Ascending aorta (tissue), 2 donors: ENCODE measurements around the gene IL32. TPM values are rescaled to one million over a fixed set of nuclear protein-coding genes. Genes with fewer than 3 reads are reported as not detected.
A peak's percentile ranks its signal among the peaks of the same experiment; 100 is the strongest.

Experiments
- DNase-seq, 2 donors: peaks; one replicate each; pipeline ENCODE4 v3.0.0-alpha.2; 2019; ENCODE audit warnings: low spot score in 2 of 2
- H3K27ac ChIP-seq, 2 donors: fragments of 200-600 bp; sonication (generic); one replicate each; pipeline ENCODE4 v1.5.1; 2016 to 2017; ENCODE audit warnings: mild to moderate bottlenecking in 1 of 2
- H3K27me3 ChIP-seq: fragments of 200-600 bp; sonication (generic); one replicate; pipeline ENCODE4 v1.5.1; 2017
- H3K36me3 ChIP-seq, 2 donors: fragments of 200-600 bp; sonication (generic); one replicate each; pipeline ENCODE4 v1.5.1; 2016
- H3K4me1 ChIP-seq, 2 donors: fragments of 200-600 bp; sonication (generic); one replicate each; pipeline ENCODE4 v1.5.1; 2016 to 2017; ENCODE audit warnings: mild to moderate bottlenecking in 1 of 2
- H3K4me3 ChIP-seq, 2 donors: fragments of 200-600 bp; sonication (generic); one replicate each; pipeline ENCODE4 v1.5.1; 2016 to 2017; ENCODE audit warnings: mild to moderate bottlenecking in 1 of 2
- H3K9me3 ChIP-seq, 2 donors: fragments of 200-600 bp; sonication (generic); one replicate each; pipeline ENCODE4 v1.5.1; 2016
- intact Hi-C: fragments of 100-400 bp; cut with DNase I; formaldehyde crosslinking; loops from one replicate; pipeline ENCODE4 v1.15.1; 2023
- total RNA-seq: library from RNA; depleted of rRNA; stranded (reverse); fragments of >200 nt; gene quantifications from one replicate; pipeline ENCODE4 v1.1.0, GENCODE V29; 2016
- TF ChIP-seq, protein P1 (sequence below), 3 experiments: fragments of 200-600 bp in 2 of 3; fragments of 450-650 bp in 1 of 3; sonication (generic) in 2 of 3; IDR thresholded peaks; one replicate each; pipeline ENCODE4 v1.5.1; 2016 to 2019; ENCODE audit warnings: antibody characterized with exemption in 3 of 3, mild to moderate bottlenecking in 1 of 3, moderate library complexity in 1 of 3

The IL32 gene, protein sequence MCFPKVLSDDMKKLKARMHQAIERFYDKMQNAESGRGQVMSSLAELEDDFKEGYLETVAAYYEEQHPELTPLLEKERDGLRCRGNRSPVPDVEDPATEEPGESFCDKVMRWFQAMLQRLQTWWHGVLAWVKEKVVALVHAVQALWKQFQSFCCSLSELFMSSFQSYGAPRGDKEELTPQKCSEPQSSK
- 139 TPM for total RNA-seq

DNA sequence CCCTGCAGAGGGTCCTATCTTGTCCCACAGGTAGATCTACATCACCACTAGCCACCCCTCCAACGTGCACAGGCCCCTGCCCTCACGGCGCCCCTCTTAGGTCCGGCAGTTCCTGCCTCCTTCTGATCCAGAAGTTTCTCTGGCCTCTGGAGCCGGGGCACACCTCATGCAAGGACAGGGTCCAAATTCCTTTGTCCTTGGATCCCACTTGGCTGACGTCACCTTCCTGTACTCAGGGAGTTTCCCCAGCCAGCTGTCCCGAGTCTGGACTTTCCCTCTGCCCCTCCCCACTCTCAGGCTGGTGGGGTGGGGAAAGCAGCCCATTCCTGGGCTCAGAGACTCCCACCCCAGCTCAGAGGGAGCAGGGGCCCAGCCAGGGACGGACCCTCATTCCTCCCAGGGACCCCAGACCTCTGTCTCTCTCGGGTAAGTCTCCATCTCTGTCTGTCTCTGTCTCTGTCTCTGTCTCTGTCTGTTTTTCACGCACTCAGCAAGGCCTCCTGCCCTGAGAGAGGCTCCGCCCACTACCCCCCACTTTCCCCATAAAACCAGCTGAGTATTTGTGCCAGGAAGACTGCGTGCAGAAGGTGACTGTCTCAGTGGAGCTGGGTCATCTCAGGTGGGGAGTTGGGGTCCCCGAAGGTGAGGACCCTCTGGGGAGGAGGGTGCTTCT, at the start of gene IL32:
TSS of gene IL32 (plus strand) at position 572 of the 673 bp plus-strand sequence. CDS start 172 bp downstream, outside the sequence.
- peak in 1 of 2 donors; percentile 83 for DNase-seq
- Histone ChIP-seq H3K9me3 (no peaks in the 10 kb centered on the region), H3K4me3 (peak within 1 kb of the TSS in 1 of 2 donors; percentile 45), H3K4me1 (peaks cover 0 to 5% of the 10 kb centered on the region in 2 donors), H3K27ac (peak within 1 kb of the TSS; percentile 19 to 29), H3K36me3 (no peaks in the 10 kb centered on the region), H3K27me3 (no peaks in the 10 kb centered on the region)
- TF ChIP-seq, protein P1, sequence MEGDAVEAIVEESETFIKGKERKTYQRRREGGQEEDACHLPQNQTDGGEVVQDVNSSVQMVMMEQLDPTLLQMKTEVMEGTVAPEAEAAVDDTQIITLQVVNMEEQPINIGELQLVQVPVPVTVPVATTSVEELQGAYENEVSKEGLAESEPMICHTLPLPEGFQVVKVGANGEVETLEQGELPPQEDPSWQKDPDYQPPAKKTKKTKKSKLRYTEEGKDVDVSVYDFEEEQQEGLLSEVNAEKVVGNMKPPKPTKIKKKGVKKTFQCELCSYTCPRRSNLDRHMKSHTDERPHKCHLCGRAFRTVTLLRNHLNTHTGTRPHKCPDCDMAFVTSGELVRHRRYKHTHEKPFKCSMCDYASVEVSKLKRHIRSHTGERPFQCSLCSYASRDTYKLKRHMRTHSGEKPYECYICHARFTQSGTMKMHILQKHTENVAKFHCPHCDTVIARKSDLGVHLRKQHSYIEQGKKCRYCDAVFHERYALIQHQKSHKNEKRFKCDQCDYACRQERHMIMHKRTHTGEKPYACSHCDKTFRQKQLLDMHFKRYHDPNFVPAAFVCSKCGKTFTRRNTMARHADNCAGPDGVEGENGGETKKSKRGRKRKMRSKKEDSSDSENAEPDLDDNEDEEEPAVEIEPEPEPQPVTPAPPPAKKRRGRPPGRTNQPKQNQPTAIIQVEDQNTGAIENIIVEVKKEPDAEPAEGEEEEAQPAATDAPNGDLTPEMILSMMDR (IDR thresholded peaks at IDR 0.05), result no peak
- intact Hi-C loops, result no loop called here

DNA sequence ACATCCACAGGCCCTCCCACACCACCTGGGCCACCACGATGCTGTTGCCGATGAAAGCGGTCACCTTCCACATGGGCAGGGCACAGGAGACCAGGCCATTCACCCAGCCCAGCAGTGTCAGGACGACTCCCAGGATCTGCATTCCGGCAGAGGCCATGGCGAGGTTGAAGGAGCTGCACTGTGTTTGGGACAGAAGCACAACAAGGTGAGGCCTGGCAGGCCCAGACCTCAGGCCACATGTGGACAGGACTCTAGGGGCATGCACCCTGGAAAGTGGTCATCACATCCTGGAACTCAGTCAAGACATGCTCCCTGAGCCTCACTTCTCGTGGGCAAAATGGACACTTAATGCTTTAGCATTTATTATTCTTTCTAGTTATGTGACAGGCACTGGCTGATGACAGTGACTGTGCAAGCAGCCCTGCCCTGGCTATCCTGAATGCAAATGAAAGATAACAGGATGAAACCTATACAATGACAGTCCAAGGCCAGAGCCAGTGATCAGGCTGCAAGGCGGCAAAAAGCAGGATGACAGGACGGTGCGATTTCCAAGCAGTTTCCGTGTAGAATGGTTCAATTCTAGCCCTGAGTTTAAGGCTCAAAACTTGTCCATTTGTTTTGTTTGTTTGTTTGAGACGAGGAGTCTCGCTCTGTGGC, 49.4 kb upstream of the IL32 start:
- Histone ChIP-seq H3K36me3 (no peaks in the 10 kb centered on the region), H3K4me1 (peaks cover 0 to 9% of the 10 kb centered on the region in 2 donors), H3K27me3 (peaks cover 23% of the 10 kb centered on the region), H3K27ac (no peak overlapping the region), H3K9me3 (no peaks in the 10 kb centered on the region), H3K4me3 (no peak overlapping the region)
- intact Hi-C loops, result no loop called here
- TF ChIP-seq, protein P1 (IDR thresholded peaks at IDR 0.05), result no peak
- no peak for DNase-seq

DNA sequence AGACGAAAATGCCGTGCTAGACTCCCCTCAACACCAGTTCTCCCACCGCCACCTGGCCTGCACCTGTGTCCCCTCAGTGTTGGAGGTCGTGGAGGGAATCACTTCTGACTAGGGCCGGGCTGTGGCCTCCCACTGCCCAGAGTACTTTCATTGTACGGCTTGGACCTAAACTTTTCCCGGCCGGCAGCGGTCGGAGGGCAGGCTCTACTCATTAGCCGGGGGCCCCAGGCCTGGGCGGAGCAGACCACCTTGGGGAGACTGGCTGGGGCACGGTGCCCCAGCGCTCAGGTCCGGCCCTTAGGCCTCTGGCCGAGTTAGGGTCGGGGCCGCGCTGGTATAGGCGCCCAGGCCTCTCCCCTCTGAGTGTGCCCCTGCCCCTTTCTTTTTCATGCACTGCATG, 48.1 kb upstream of the IL32 start:
- TF ChIP-seq, protein P1 (IDR thresholded peaks at IDR 0.05), result no peak
- no peak overlapping the region for H3K4me3 ChIP-seq
- H3K27me3 ChIP-seq, result peaks cover 20% of the 10 kb centered on the region
- H3K9me3 ChIP-seq, result no peaks in the 10 kb centered on the region
- H3K4me1 ChIP-seq, result peaks cover 0 to 13% of the 10 kb centered on the region in 2 donors
- no peak overlapping the region for H3K27ac ChIP-seq
- DNase-seq, result no peak
- intact Hi-C loops, result no loop called here
- H3K36me3 ChIP-seq, result no peaks in the 10 kb centered on the region

DNA sequence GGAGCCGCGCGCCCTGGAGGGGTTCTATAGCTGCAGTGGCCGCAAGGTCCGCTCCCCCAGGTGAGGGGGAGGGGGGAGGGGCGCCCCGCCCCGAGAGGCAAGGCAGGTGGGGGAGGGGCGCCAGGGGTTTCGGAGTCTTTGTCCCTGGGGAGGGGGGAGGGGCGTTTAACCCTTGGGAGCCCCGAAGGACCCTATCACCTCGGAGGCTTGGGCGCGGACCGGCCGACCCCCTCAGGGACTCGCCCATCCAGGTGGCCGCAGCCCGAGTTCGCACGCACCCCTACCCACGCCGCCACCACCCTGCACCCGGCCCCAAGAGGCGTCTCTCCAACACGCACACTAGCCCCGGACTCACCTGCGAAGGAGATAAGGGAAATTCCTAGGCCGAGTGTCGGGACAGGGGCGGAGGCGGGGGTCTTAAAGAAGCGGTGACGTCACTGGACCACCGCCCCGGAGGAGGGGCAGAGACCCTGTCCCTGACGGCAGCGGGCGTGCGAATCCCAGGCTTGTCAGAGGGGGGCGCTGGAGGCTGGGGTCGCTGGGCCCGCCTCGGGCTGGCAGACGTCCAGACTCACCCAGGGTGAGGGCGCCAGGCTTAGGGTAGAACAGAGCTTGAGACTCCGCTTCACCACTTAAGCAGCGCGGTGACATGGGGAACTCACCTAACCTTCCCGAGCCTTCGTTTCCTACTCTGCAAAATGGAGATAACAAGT, 47.5 kb upstream of the IL32 start, which contains the start of gene CLDN6:
TSS of gene CLDN6 (minus strand) at position 390 of the 713 bp plus-strand sequence. CDS start 2,162 bp downstream, outside the sequence.
- no peak within 1 kb of the TSS for H3K27ac ChIP-seq
- H3K4me1 ChIP-seq, result peaks cover 5 to 17% of the 10 kb centered on the region in 2 donors
- TF ChIP-seq, protein P1 (IDR thresholded peaks at IDR 0.05), result no peak
- DNase-seq, result no peak
- no peaks in the 10 kb centered on the region for H3K36me3 ChIP-seq
- intact Hi-C loops, result no loop called here
- no peaks in the 10 kb centered on the region for H3K9me3 ChIP-seq
- H3K27me3 ChIP-seq, result peaks cover 14% of the 10 kb centered on the region
- H3K4me3 ChIP-seq, result no peak within 1 kb of the TSS

DNA sequence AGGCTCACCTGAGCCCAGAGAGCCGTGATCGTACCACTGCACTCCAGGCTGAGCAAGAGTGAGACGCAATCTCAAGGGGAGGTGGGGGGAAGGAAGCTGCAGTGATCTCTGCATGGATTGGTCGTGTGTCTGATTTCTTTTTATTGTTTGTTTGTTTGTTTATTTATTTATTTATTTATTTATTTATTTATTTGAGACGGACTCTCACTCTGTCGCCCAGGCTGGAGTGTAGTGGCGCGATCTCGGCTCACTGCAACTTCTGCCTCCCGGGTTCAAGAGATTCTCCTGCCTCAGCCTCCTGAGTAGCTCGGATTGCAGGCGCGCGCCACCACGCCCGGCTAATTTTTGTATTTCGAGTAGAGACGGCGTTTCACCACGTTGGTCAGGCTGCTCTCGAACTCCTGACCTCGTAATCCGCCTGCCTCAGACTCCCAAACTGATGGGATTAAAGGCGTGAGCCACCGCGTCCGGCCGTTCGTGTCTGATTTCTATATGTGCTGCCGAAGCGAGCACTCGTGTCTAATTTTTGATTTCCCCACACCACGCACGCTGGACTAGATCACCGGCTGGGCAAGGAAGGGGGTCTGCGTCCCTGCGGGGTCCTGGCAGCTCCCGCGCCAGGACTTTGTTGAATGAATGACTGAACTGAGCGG, 45.7 kb upstream of the IL32 start:
- DNase-seq, result no peak
- Histone ChIP-seq H3K36me3 (no peaks in the 10 kb centered on the region), H3K27ac (peak overlapping the region in 1 of 2 donors; percentile 100), H3K4me3 (peak overlapping the region; percentile 68 to 93), H3K4me1 (peaks cover 9 to 29% of the 10 kb centered on the region in 2 donors), H3K27me3 (peaks cover 6% of the 10 kb centered on the region), H3K9me3 (no peaks in the 10 kb centered on the region)
- TF ChIP-seq, protein P1 (IDR thresholded peaks at IDR 0.05), result no peak
- intact Hi-C loops, result loop anchor here (1.0 to 10.0 kb wide), 10 partner anchors 15 to 1407 kb away; partner anchors contain the start of genes BRICD5, CEMP1, CRAMP1 and FLYWCH2
